PC-9 (cell line): ENCODE data around the gene AK8. TPM values are rescaled to one million over a fixed set of nuclear protein-coding genes. Genes with fewer than 3 reads are reported as not detected.

Source experiments
- BruUV-seq: library from RNA; stranded (reverse); fragments of 400-500 nt; replicated peaks from 2 replicates; lab custom pipeline; 2021; lab: Mats Ljungman, UMichigan
- CTCF ChIA-PET: fragments of 300-600 bp; sonication (Branson Sonifier 250); formaldehyde crosslinking; loops from one replicate; lab custom pipeline; 2022; ENCODE audit warnings: antibody characterized with exemption; lab: Charles Lee
- POLR2A ChIA-PET: fragments of 300-600 bp; sonication (Branson Sonifier 250); formaldehyde crosslinking; loops from one replicate; lab custom pipeline; 2022; ENCODE audit warnings: antibody characterized with exemption; ENCODE audit not compliant: unreplicated experiment; lab: Charles Lee
- DNase-seq, 2 experiments: peaks; one replicate each; pipeline versions ENCODE4 v3.0.0 to v3.0.0-alpha.2; 2015 to 2022; ENCODE audit warnings: mixed read lengths in 1 of 2
- H2AFZ ChIP-seq: fragments of 200-600 bp; sonication (generic); 2 replicates; pipeline ENCODE4 v1.8.1; 2017; ENCODE audit warnings: antibody characterized with exemption
- H3F3A ChIP-seq: fragments of 200-600 bp; sonication (generic); 2 replicates; pipeline ENCODE4 v1.8.1; 2017; ENCODE audit warnings: antibody characterized with exemption, mild to moderate bottlenecking, low read depth; ENCODE audit not compliant: insufficient read depth
- H3K27ac ChIP-seq: fragments of 200-600 bp; sonication (generic); 2 replicates; pipeline ENCODE4 v1.6.1; 2016; ENCODE audit warnings: mixed run types
- H3K27me3 ChIP-seq: fragments of 200-600 bp; sonication (generic); 2 replicates; pipeline ENCODE4 v1.6.1; 2016; ENCODE audit warnings: low read depth, mixed run types; ENCODE audit not compliant: insufficient read depth
- H3K36me3 ChIP-seq: fragments of 200-600 bp; sonication (generic); 2 replicates; pipeline ENCODE4 v1.6.1; 2016; ENCODE audit warnings: low read depth, mixed run types
- H3K4me1 ChIP-seq: fragments of 200-600 bp; sonication (generic); replicated peaks from 2 replicates; pipeline ENCODE4 v1.6.1; 2016; ENCODE audit warnings: mixed run types; ENCODE audit not compliant: insufficient read depth
- H3K4me2 ChIP-seq: fragments of 200-600 bp; sonication (generic); 2 replicates; pipeline ENCODE4 v1.6.1; 2017; ENCODE audit warnings: mixed run types
- H3K4me3 ChIP-seq: fragments of 200-600 bp; sonication (generic); 2 replicates; pipeline ENCODE4 v1.6.1; 2016; ENCODE audit warnings: mixed run types
- H3K79me2 ChIP-seq: fragments of 200-600 bp; sonication (generic); 2 replicates; pipeline ENCODE4 v1.6.1; 2017; ENCODE audit warnings: low read depth, mixed run types
- H3K9me2 ChIP-seq: fragments of 200-600 bp; sonication (generic); 2 replicates; pipeline ENCODE4 v1.8.1; 2017; ENCODE audit warnings: mild to moderate bottlenecking; ENCODE audit not compliant: insufficient read depth
- H3K9me3 ChIP-seq: fragments of 200-600 bp; sonication (generic); 2 replicates; pipeline ENCODE4 v1.8.1; 2016; ENCODE audit warnings: low read depth; ENCODE audit not compliant: insufficient read depth
- H4K20me1 ChIP-seq: fragments of 200-600 bp; sonication (generic); 2 replicates; pipeline ENCODE4 v1.8.1; 2017; ENCODE audit not compliant: insufficient read depth
- CTCF ChIP-seq: fragments of 200-600 bp; sonication (generic); conservative IDR thresholded peaks from 2 replicates; pipeline ENCODE4 v1.6.1; 2017; ENCODE audit warnings: mixed run types, antibody characterized with exemption, mild to moderate bottlenecking, moderate library complexity
- EZH2 ChIP-seq: fragments of 200-600 bp; sonication (generic); IDR thresholded peaks from 2 replicates; pipeline ENCODE4 v1.8.0; 2017; ENCODE audit warnings: antibody characterized with exemption, low read depth
- intact Hi-C: fragments of 100-400 bp; cut with micrococcal nuclease; formaldehyde crosslinking; loops from one replicate; pipeline ENCODE4 v1.10.0; 2022; ENCODE audit not compliant: unreplicated experiment
- total RNA-seq: library from RNA; stranded (reverse); gene quantifications from 2 replicates; pipeline ENCODE4 v1.2.3, GENCODE V29; 2021

The AK8 gene
- total RNA-seq, 1 experiment from 2014 or later: 7.2 TPM

- Histone ChIP-seq H3K27me3 (no peaks in the 10 kb centered on the region), H3K4me2 (no peak overlapping the region), H4K20me1 (no peaks in the 10 kb centered on the region), H3K36me3 (no peaks in the 10 kb centered on the region), H3K4me3 (no peak overlapping the region), H3K9me3 (no peaks in the 10 kb centered on the region), H3K79me2 (no peaks in the 10 kb centered on the region), H3K27ac (no peak overlapping the region), H3K4me1 (no peaks in the 10 kb centered on the region), H3F3A (no peaks in the 10 kb centered on the region), H3K9me2 (no peaks in the 10 kb centered on the region), H2AFZ (no peak overlapping the region)
- BruUV-seq: no TSS peak
- ChIA-PET CTCF (no interaction called here), POLR2A (no interaction called here)
- TF ChIP-seq EZH2 (no peak), CTCF (no peak)
- no peak for DNase-seq
- intact Hi-C loops: no loop called here
Observed at GRCh38 chr9:132869266-132869665, 8.8 kb downstream of the AK8 start.

- BruUV-seq: no TSS peak
Observed at GRCh38 chr9:132866898-132867297, 11.2 kb downstream of the AK8 start.

GRCh38 chr9:132864691-132865090 is 13.4 kb downstream of the AK8 start:
- Histone ChIP-seq H3K9me2 (no peaks in the 10 kb centered on the region), H3K4me2 (no peak overlapping the region), H4K20me1 (no peaks in the 10 kb centered on the region), H2AFZ (no peak overlapping the region), H3K79me2 (no peaks in the 10 kb centered on the region), H3K4me1 (no peaks in the 10 kb centered on the region), H3K27me3 (no peaks in the 10 kb centered on the region), H3F3A (no peaks in the 10 kb centered on the region), H3K27ac (no peak overlapping the region), H3K4me3 (no peak overlapping the region), H3K9me3 (no peaks in the 10 kb centered on the region), H3K36me3 (no peaks in the 10 kb centered on the region)
- no peak for DNase-seq
- ChIA-PET CTCF (no interaction called here), POLR2A (no interaction called here)
- no TSS peak for BruUV-seq
- TF ChIP-seq CTCF (no peak), EZH2 (no peak)
- intact Hi-C loops: no loop called here

More at GRCh38 chr9:132866898-132867297, 11.2 kb downstream of the AK8 start:
- intact Hi-C loops: no loop called here
- H3K9me3 ChIP-seq: no peaks in the 10 kb centered on the region
- no peak for DNase-seq
- no peaks in the 10 kb centered on the region for H3K79me2 ChIP-seq
- H3K27me3 ChIP-seq: no peaks in the 10 kb centered on the region
- CTCF ChIA-PET: no interaction called here
- TF ChIP-seq EZH2 (no peak), CTCF (no peak)
- POLR2A ChIA-PET: no interaction called here
- H3K4me1 ChIP-seq: no peaks in the 10 kb centered on the region
- H4K20me1 ChIP-seq: no peaks in the 10 kb centered on the region
- H3K4me3 ChIP-seq: no peak overlapping the region
- H3F3A ChIP-seq: no peaks in the 10 kb centered on the region
- no peaks in the 10 kb centered on the region for H3K9me2 ChIP-seq
- H3K4me2 ChIP-seq: no peak overlapping the region
- H3K27ac ChIP-seq: no peak overlapping the region
- H3K36me3 ChIP-seq: no peaks in the 10 kb centered on the region
- H2AFZ ChIP-seq: no peak overlapping the region
